Prostate gland (tissue), 2 donors: ENCODE results near the gene MT1G.

Source experiments
- POLR2A ChIP-seq: fragments of 450-650 bp; IDR thresholded peaks from one replicate; pipeline ENCODE4 v1.6.1; 2016; ENCODE audit warnings: antibody characterized with exemption, mild to moderate bottlenecking
- TF ChIP-seq, protein P1 (sequence below), 4 experiments: fragments of 200-600 bp in 2 of 4; fragments of 450-650 bp in 2 of 4; sonication (generic) in 2 of 4; IDR thresholded peaks; 1 replicate in 3 of 4; 2 replicates in 1 of 4; pipeline ENCODE4 v1.5.1; 2016 to 2019; ENCODE audit warnings: antibody characterized with exemption in 4 of 4, mild to moderate bottlenecking in 2 of 4, moderate library complexity in 2 of 4

DNA sequence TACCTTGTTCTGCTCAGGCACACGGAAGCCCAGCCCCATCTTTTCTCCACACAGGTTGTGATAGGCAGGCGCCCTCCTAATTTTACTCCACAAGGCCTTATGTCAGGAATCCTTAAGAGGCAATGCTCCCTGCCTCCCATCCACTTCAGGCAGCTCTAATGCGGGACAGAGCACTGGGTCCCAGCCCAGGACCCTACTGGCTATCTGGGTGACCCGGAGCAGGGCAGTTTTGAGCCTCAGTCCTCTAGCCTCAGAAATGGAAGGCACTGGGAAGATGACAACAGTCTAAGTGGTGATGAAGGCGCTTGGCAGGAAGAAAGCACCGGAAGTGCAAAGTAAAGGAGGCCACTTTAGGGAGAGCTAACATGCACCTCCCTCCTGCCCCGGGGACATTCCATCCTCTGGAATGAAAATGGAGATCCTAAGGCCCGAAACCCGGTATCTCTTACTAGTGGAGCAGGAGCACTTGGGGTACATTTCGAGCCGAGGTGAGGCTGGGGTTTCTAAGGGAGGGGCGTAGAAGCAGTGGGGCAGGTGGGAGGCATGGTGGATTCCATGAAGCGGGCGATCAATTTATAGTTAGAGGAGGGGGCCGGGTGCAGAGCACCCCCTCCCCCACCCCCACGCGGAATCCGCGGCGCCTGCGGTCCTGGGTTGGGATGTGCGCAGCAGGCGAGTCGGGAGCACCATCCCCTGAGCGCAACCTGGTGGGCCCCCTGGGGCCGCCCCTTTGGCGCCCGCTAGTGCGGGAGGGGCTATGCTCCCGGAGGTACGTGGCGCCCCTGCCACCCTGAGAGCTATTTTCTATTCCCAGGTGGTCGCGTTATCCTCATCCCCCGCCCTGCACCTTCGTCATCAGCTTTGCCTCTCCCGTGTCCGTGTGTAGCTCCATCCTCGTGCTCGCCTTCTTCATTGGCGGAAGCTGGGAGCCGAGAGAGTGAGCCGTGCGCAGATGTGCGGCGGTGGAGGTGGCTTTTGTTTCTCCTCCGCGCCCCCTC lies 5.2 kb downstream of the MT1G start:
- TF ChIP-seq, protein P1, sequence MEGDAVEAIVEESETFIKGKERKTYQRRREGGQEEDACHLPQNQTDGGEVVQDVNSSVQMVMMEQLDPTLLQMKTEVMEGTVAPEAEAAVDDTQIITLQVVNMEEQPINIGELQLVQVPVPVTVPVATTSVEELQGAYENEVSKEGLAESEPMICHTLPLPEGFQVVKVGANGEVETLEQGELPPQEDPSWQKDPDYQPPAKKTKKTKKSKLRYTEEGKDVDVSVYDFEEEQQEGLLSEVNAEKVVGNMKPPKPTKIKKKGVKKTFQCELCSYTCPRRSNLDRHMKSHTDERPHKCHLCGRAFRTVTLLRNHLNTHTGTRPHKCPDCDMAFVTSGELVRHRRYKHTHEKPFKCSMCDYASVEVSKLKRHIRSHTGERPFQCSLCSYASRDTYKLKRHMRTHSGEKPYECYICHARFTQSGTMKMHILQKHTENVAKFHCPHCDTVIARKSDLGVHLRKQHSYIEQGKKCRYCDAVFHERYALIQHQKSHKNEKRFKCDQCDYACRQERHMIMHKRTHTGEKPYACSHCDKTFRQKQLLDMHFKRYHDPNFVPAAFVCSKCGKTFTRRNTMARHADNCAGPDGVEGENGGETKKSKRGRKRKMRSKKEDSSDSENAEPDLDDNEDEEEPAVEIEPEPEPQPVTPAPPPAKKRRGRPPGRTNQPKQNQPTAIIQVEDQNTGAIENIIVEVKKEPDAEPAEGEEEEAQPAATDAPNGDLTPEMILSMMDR (IDR thresholded peaks at IDR 0.05) = no peak
- no peak for TF ChIP-seq POLR2A
